GM06990 (cell line): ENCODE measurements around the gene MYOF.
A peak's percentile ranks its signal among the peaks of the same experiment; 100 is the strongest.
"Not testable (repeated sequence)": the region's sequence is repeated elsewhere in the genome, so short reads cannot be mapped to it uniquely, and the experiment has no call there.

Source experiments
- DNase-seq: peaks from one replicate; pipeline ENCODE4 v3.0.0-alpha.2; 2011; ENCODE audit not compliant: insufficient read length; ENCODE audit errors: extremely low read depth
- H3K27me3 ChIP-seq: replicated peaks from 2 replicates; pipeline ENCODE4 v1.6.0; 2011; ENCODE audit warnings: low read length; ENCODE audit not compliant: control insufficient read depth, insufficient read depth
- H3K36me3 ChIP-seq: 2 replicates; pipeline ENCODE4 v1.5.1; 2011; ENCODE audit warnings: low read length; ENCODE audit not compliant: control insufficient read depth, insufficient read depth
- H3K4me3 ChIP-seq: replicated peaks from 2 replicates; pipeline ENCODE4 v1.5.1; 2011; ENCODE audit warnings: low read depth, mild to moderate bottlenecking, control low read depth, low read length
- TF ChIP-seq, protein P1 (sequence below): IDR thresholded peaks from 2 replicates; pipeline ENCODE4 v1.5.1; 2011; ENCODE audit warnings: low read length, control low read depth, mild to moderate bottlenecking, inconsistent platforms; ENCODE audit not compliant: insufficient read depth, poor library complexity, severe bottlenecking

Gene MYOF

DNA sequence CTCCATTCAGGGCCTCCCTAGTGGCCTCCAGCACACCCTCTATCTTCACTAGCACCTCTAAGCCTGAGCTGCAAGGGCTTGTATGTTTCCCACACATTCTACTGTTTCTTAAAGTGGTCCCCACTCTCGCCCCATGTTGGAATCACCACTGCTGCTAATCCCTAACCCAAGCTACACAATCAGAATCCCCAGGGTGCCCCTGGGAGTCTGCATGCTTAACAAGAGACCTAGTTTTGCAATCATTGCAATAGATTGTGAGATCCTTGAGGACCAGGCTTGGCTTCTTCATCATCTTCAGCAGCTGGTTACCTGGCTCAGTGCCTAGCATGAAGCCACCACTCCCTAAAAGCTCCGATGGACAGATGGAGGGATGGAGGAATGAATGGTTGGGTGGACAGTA is 113.9 kb downstream of the MYOF start:
- Histone ChIP-seq H3K27me3 (no peaks in the 10 kb centered on the region; the same call in 1 of the 2 replicates), H3K4me3 (no peak overlapping the region), H3K36me3 (no peaks in the 10 kb centered on the region)
- TF ChIP-seq, protein P1, sequence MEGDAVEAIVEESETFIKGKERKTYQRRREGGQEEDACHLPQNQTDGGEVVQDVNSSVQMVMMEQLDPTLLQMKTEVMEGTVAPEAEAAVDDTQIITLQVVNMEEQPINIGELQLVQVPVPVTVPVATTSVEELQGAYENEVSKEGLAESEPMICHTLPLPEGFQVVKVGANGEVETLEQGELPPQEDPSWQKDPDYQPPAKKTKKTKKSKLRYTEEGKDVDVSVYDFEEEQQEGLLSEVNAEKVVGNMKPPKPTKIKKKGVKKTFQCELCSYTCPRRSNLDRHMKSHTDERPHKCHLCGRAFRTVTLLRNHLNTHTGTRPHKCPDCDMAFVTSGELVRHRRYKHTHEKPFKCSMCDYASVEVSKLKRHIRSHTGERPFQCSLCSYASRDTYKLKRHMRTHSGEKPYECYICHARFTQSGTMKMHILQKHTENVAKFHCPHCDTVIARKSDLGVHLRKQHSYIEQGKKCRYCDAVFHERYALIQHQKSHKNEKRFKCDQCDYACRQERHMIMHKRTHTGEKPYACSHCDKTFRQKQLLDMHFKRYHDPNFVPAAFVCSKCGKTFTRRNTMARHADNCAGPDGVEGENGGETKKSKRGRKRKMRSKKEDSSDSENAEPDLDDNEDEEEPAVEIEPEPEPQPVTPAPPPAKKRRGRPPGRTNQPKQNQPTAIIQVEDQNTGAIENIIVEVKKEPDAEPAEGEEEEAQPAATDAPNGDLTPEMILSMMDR, result no peak
- DNase-seq, result no peak

- Histone ChIP-seq H3K27me3 (no peaks in the 10 kb centered on the region; the same call in 1 of the 2 replicates), H3K36me3 (no peaks in the 10 kb centered on the region), H3K4me3 (no peak overlapping the region)
- TF ChIP-seq, protein P1, result no peak
- no peak for DNase-seq
Observed at GRCh38 chr10:93367664-93368063, 114.5 kb downstream of the MYOF start.

- TF ChIP-seq, protein P1, result no peak
- Histone ChIP-seq H3K27me3 (no peaks in the 10 kb centered on the region; the same call in none of the 2 replicates), H3K36me3 (no peaks in the 10 kb centered on the region), H3K4me3 (no peak overlapping the region)
- no peak for DNase-seq
Observed at GRCh38 chr10:93364966-93365365, 117.2 kb downstream of the MYOF start.

DNA sequence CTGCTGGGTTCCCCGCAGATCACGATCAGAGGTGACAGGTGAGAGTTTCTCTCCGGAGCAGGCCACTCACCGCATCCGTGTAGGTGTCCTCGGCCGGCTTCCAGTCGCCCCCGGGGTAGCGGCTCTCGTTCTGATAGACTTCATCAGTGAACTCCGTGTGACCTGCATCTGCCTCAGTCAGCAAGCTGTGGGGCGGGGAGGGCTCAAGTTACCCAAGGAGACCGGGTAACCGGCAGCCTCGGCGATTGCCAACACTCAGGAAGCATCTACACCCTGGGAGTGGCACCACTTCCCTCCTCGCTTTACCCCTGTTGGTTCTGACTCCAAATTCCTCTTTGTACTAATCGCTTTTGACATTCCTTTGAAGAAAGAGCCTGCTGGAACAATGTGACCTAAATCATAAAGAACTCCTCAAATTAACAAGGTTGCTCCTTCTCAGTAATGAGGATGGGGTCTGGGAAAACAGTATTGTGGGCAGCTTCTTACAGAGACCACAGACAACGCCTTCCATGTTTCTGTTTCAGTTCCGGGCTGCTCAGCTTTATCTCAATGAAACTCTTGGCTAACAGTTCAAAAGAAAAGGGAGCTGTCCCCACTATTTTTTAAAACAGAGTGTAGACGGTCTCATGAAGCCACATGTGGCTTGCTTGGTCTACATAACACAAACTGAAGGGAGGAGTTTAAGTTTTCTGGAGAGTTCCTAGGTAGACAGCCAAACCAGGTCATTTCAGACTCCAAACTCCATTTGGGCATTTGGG is 118.1 kb downstream of the MYOF start:
- DNase-seq, result no peak
- Histone ChIP-seq H3K4me3 (no peak overlapping the region), H3K27me3 (no peaks in the 10 kb centered on the region; the same call in none of the 2 replicates), H3K36me3 (no peaks in the 10 kb centered on the region)
- TF ChIP-seq, protein P1, result no peak

DNA sequence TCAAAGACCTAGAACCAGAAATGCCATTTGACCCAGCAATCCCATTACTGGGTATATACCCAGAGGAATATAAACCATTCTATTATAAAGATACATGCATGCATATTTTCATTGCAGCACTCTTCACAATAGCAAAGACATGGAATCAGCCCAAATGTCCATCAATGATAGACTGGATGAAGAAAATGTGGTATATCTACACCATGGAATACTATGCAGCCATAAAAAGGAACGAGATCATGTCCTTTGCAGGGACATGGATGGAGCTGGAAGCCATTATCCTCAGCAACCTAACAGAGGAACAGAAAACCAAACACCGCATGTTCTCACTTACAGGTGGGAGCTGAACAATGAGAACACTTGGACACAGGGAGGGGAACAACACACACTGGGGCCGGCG is 123.7 kb downstream of the MYOF start:
- not testable (repeated sequence) for H3K4me3 ChIP-seq, H3K36me3 ChIP-seq, H3K27me3 ChIP-seq, DNase-seq

DNA sequence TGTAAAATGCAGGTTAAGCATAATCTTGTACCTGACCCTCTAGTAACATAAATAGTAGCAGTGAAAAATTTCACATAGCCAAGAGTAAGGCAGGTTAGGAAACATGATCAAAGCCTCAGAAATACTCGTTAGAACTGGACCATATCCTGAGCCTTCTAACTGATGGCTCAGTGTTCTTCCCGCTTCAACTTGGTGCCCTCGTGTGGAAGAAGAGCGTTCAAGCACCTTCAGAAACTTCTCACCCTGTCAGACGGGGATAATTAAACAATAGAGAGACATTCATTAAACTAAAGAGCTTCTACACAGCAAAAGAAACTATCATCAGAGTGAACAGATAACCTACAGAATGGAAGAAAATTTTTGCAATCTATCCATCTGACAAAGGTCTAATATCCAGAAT is 124.5 kb downstream of the MYOF start:
- Histone ChIP-seq H3K36me3 (no peaks in the 10 kb centered on the region), H3K4me3 (no peak overlapping the region), H3K27me3 (peaks cover 1% of the 10 kb centered on the region)
- TF ChIP-seq, protein P1, result peak; percentile 58
- DNase-seq, result no peak
